H1 (cell line): ENCODE measurements around the gene SMC6.

Experiments
- EZH2 ChIP-seq: fragments of 200-600 bp; sonication (generic); IDR thresholded peaks from 2 replicates; pipeline ENCODE4 v1.7.1; 2012; ENCODE audit warnings: low read depth, mild to moderate bottlenecking, moderate library complexity, low read length, inconsistent platforms; ENCODE audit not compliant: severe bottlenecking
- PHF8 ChIP-seq: fragments of 200-600 bp; sonication (generic); conservative IDR thresholded peaks from 2 replicates; pipeline ENCODE4 v1.7.1; 2012; ENCODE audit warnings: low read depth, mild to moderate bottlenecking, inconsistent platforms, low read length, moderate library complexity
- TBP ChIP-seq: IDR thresholded peaks from 2 replicates; pipeline ENCODE4 v1.6.1; 2011; ENCODE audit warnings: low read depth, low read length, improper control_type of control experiment
- TF ChIP-seq, protein P1 (sequence below), 3 experiments: IDR thresholded peaks; 1 replicate in 2 of 3; 2 replicates in 1 of 3; pipeline versions ENCODE4 v1.5.1 to v1.6.1; 2011; ENCODE audit warnings: low read length in 3 of 3, mild to moderate bottlenecking in 3 of 3, inconsistent platforms in 2 of 3, low read depth in 1 of 3, moderate library complexity in 1 of 3; ENCODE audit not compliant: insufficient read depth in 1 of 3; ENCODE audit errors: control extremely low read depth in 1 of 3

DNA sequence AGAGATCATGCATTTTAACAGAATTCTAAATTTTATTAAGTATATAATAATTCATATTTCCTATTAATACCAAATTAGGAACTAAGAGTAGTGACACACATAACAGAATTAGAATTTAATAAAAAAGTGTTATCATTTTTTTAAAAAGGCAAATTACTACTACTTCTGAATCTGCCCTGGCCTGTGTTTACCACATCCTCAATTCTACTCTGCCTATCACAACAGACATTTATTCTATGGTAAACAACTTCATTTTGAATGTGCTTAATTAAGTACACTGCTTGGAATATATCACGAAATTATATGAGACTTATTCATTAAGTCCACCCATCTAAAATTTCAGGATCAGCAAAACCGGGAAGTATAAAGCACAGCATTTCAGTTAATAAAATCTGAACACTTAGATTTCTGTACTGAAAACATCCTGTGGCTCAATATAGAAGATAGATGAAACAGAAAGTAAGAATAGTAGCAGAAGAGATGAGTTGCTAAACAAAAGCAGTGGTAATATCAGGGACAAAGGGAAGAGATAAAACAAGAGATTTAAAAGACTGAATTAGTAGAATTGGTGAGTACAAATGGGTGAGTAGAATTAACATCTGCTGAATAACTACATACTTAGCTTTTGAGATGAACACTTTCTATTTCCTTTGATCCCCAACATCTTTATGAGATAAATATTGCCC is 3.7 kb downstream of the SMC6 start:
- TF ChIP-seq PHF8, result no peak
- TF ChIP-seq EZH2, result no peak
- TF ChIP-seq, protein P1, sequence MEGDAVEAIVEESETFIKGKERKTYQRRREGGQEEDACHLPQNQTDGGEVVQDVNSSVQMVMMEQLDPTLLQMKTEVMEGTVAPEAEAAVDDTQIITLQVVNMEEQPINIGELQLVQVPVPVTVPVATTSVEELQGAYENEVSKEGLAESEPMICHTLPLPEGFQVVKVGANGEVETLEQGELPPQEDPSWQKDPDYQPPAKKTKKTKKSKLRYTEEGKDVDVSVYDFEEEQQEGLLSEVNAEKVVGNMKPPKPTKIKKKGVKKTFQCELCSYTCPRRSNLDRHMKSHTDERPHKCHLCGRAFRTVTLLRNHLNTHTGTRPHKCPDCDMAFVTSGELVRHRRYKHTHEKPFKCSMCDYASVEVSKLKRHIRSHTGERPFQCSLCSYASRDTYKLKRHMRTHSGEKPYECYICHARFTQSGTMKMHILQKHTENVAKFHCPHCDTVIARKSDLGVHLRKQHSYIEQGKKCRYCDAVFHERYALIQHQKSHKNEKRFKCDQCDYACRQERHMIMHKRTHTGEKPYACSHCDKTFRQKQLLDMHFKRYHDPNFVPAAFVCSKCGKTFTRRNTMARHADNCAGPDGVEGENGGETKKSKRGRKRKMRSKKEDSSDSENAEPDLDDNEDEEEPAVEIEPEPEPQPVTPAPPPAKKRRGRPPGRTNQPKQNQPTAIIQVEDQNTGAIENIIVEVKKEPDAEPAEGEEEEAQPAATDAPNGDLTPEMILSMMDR (IDR thresholded peaks at IDR 0.05; ENCODE audit: control extremely low read depth in 1 of 3, insufficient read depth in 1 of 3, low read depth in 1 of 3, low read length in 3 of 3), result no peak
- no peak for TF ChIP-seq TBP
